Measurements from ENCODE around the gene WDR47.
"Not testable (repeated sequence)": the region's sequence is repeated elsewhere in the genome, so short reads cannot be mapped to it uniquely, and the experiment has no call there.

WDR47 gene

DNA sequence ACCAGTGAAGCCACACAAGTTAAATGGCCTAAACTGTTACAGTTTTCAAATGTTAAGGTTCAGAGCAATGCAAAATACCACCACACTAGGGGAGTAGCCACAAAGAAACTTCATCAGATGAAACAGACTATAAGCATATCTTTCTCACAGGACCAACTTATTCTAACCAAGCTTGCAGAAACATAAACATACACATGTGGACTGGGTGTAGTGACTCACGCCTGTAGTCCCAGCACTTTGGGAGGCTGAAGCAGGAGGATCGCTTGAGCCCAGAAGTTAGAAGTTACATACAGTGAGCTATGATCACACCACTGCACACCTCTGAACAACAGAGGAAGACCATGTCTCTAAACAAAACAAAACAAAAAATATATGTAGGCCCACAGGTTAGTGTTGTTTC lies 17.3 kb downstream of the WDR47 start:
- H3K4me1 ChIP-seq (ENCODE audit: control insufficient read depth, low read length), result peaks cover 10% of the 10 kb centered on the region
- H3K27me3 ChIP-seq (ENCODE audit: control insufficient read depth, low read length), result no peaks in the 10 kb centered on the region
- H3K4me2 ChIP-seq (ENCODE audit: low read length), result no peak overlapping the region

DNA sequence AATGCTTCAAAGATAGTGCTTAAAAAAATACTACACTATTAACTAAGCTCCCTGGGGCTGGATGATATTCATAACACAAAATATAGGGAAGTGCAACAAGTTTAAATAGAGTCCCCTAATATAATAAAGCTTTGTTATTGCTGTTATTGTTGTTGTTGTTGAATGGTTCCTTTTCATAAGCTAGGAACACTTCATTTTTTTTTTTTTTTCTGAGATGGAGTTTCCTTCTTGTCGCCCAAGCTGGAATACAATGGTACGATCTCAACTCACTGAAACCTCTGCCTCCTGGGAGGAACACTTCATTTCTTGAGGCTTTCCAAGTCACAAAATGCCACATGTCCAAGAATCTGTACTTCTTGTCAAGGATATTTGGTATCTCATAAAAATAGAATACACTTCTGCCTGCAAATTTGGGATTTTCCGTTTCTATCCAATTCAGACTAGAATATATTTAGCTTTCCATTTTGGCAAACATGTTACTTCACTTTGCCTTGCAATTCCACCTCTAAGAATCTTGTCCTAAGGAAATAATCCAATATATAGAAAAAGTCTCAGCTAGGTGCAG lies 21.1 kb downstream of the WDR47 start:
- Histone ChIP-seq H3K27ac (ENCODE audit: low read depth, low read length) (no peak overlapping the region), H3K4me2 (ENCODE audit: low read length) (no peak overlapping the region), H3K4me3 (ENCODE audit: low read length) (no peak overlapping the region), H3F3A (ENCODE audit: control insufficient read depth, insufficient read depth) (no peaks in the 10 kb centered on the region), H3K36me3 (ENCODE audit: control insufficient read depth, low read length) (peaks cover 5% of the 10 kb centered on the region; the same call in 1 of the 2 replicates), H3K27me3 (ENCODE audit: control insufficient read depth, low read length) (no peaks in the 10 kb centered on the region), H3K4me1 (ENCODE audit: control insufficient read depth, low read length) (peaks cover 10% of the 10 kb centered on the region), H3K9me2 (replicated peaks; ENCODE audit: control insufficient read depth, low read length) (no peaks in the 10 kb centered on the region), H4K20me1 (ENCODE audit: control insufficient read depth, insufficient read depth, low read depth, low read length) (no peaks in the 10 kb centered on the region), H3K79me2 (ENCODE audit: control insufficient read depth, low read length) (peaks cover 3% of the 10 kb centered on the region; the same call in 1 of the 2 replicates), H3K9me3 (ENCODE audit: control insufficient read depth, insufficient read depth, low read length) (no peaks in the 10 kb centered on the region)
- TF ChIP-seq, protein P1, sequence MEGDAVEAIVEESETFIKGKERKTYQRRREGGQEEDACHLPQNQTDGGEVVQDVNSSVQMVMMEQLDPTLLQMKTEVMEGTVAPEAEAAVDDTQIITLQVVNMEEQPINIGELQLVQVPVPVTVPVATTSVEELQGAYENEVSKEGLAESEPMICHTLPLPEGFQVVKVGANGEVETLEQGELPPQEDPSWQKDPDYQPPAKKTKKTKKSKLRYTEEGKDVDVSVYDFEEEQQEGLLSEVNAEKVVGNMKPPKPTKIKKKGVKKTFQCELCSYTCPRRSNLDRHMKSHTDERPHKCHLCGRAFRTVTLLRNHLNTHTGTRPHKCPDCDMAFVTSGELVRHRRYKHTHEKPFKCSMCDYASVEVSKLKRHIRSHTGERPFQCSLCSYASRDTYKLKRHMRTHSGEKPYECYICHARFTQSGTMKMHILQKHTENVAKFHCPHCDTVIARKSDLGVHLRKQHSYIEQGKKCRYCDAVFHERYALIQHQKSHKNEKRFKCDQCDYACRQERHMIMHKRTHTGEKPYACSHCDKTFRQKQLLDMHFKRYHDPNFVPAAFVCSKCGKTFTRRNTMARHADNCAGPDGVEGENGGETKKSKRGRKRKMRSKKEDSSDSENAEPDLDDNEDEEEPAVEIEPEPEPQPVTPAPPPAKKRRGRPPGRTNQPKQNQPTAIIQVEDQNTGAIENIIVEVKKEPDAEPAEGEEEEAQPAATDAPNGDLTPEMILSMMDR (IDR thresholded peaks at IDR 0.05; ENCODE audit: low read depth, low read length, poor library complexity, severe bottlenecking), result no peak
- TF ChIP-seq EZH2phosphoT487 (IDR thresholded peaks at IDR 0.05; ENCODE audit: borderline replicate concordance, low read length), result no peak

More for the DNA sequence above, 17.3 kb downstream of the WDR47 start:
- no peak for TF ChIP-seq EZH2phosphoT487 (IDR thresholded peaks at IDR 0.05; ENCODE audit: borderline replicate concordance, low read length)
- TF ChIP-seq, protein P1 (IDR thresholded peaks at IDR 0.05; ENCODE audit: low read depth, low read length, poor library complexity, severe bottlenecking), result no peak
- no peaks in the 10 kb centered on the region; the same call in 1 of the 2 replicates for H3K36me3 ChIP-seq (ENCODE audit: control insufficient read depth, low read length)
- peaks cover 9% of the 10 kb centered on the region; the same call in 1 of the 2 replicates for H3K79me2 ChIP-seq (ENCODE audit: control insufficient read depth, low read length)
- no peaks in the 10 kb centered on the region for H3F3A ChIP-seq (ENCODE audit: control insufficient read depth, insufficient read depth)
- H3K9me2 ChIP-seq (replicated peaks; ENCODE audit: control insufficient read depth, low read length), result no peaks in the 10 kb centered on the region
- H3K27ac ChIP-seq (ENCODE audit: low read depth, low read length), result no peak overlapping the region
- no peaks in the 10 kb centered on the region for H3K9me3 ChIP-seq (ENCODE audit: control insufficient read depth, insufficient read depth, low read length)
- no peak overlapping the region for H3K4me3 ChIP-seq (ENCODE audit: low read length)
- H4K20me1 ChIP-seq (ENCODE audit: control insufficient read depth, insufficient read depth, low read depth, low read length), result no peaks in the 10 kb centered on the region

DNA sequence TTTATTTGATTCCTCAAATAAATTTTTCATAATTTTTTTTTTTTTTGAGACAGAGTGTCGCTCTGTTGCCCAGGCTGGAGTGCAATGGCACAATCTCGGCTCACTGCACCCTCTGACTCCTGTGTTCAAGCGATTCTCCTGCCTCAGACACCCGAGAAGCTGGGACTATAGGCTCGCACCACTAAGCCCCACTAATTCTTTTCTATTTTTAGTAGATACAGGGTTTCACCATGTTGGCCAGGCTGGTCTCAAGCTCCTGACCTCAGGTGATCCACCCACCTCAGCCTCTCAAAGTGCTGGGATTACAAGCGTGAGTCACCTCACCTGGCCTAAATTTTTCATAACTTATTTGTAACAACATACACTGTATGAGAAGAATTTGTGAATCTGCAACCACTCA lies 24.2 kb downstream of the WDR47 start:
- not testable (repeated sequence) for H3K27me3 ChIP-seq (ENCODE audit: control insufficient read depth, low read length); H4K20me1 ChIP-seq (ENCODE audit: control insufficient read depth, insufficient read depth, low read depth, low read length); H3K79me2 ChIP-seq (ENCODE audit: control insufficient read depth, low read length); H3K4me2 ChIP-seq (ENCODE audit: low read length); H3F3A ChIP-seq (ENCODE audit: control insufficient read depth, insufficient read depth); H3K4me3 ChIP-seq (ENCODE audit: low read length); H3K4me1 ChIP-seq (ENCODE audit: control insufficient read depth, low read length); H3K27ac ChIP-seq (ENCODE audit: low read depth, low read length); H3K9me2 ChIP-seq (replicated peaks; ENCODE audit: control insufficient read depth, low read length); H3K9me3 ChIP-seq (ENCODE audit: control insufficient read depth, insufficient read depth, low read length)
- peaks cover 11% of the 10 kb centered on the region; the same call in 1 of the 2 replicates for H3K36me3 ChIP-seq (ENCODE audit: control insufficient read depth, low read length)

DNA sequence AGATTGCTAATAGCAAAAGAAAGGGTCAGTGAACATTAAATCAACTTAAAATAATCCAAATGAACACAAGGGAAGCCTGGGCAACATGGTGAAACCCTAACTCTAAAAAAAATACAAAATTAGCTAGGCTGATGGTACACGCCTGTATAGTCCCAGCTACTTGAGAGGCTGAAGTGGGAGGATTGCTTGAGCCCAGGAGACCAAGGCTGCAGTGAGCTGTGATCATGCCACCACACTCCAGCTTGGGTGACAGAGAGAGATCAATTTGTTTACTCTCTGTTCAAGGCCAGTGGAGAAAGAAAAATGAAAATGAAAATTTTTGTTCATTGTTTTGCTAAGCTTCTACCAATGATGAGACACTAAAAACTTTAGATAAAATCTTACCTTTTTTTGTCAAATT lies 24.8 kb downstream of the WDR47 start:
- H3K27me3 ChIP-seq (ENCODE audit: control insufficient read depth, low read length), result no peaks in the 10 kb centered on the region
- H3K9me2 ChIP-seq (replicated peaks; ENCODE audit: control insufficient read depth, low read length), result no peaks in the 10 kb centered on the region
- peaks cover 13% of the 10 kb centered on the region; the same call in 1 of the 2 replicates for H3K36me3 ChIP-seq (ENCODE audit: control insufficient read depth, low read length)
- H3K79me2 ChIP-seq (ENCODE audit: control insufficient read depth, low read length), result no peaks in the 10 kb centered on the region
- no peaks in the 10 kb centered on the region for H3K9me3 ChIP-seq (ENCODE audit: control insufficient read depth, insufficient read depth, low read length)
- no peaks in the 10 kb centered on the region for H3F3A ChIP-seq (ENCODE audit: control insufficient read depth, insufficient read depth)
- H3K4me3 ChIP-seq (ENCODE audit: low read length), result no peak overlapping the region
- peaks cover 8% of the 10 kb centered on the region for H3K4me1 ChIP-seq (ENCODE audit: control insufficient read depth, low read length)
- no peak overlapping the region for H3K4me2 ChIP-seq (ENCODE audit: low read length)
- no peak overlapping the region for H3K27ac ChIP-seq (ENCODE audit: low read depth, low read length)
- H4K20me1 ChIP-seq (ENCODE audit: control insufficient read depth, insufficient read depth, low read depth, low read length), result no peaks in the 10 kb centered on the region
- no peak for TF ChIP-seq EZH2phosphoT487 (IDR thresholded peaks at IDR 0.05; ENCODE audit: borderline replicate concordance, low read length)
- TF ChIP-seq, protein P1 (IDR thresholded peaks at IDR 0.05; ENCODE audit: low read depth, low read length, poor library complexity, severe bottlenecking), result no peak

All from DOHH2 (cell line).